OCI-LY3 (cell line): Measurements from ENCODE around the gene ERGIC3.

Source experiments
- H2AFZ ChIP-seq: fragments of 200-600, 300-600 bp; shearing (Covaris generic); 2 replicates; pipeline ENCODE4 v1.6.0; 2014; ENCODE audit warnings: antibody characterized with exemption, low read depth, low read length
- H3K27ac ChIP-seq: fragments of 200-600, 300-600 bp; sonication (generic); 2 replicates; pipeline ENCODE4 v1.5.1; 2014; ENCODE audit warnings: mild to moderate bottlenecking, low read length, moderate library complexity, mixed read lengths
- H3K27me3 ChIP-seq: fragments of 200-600, 300-600 bp; sonication (generic); 2 replicates; pipeline ENCODE4 v1.6.1; 2014; ENCODE audit warnings: low read depth, low read length, mixed read lengths
- H3K36me3 ChIP-seq: fragments of 200-600, 300-600 bp; sonication (generic); replicated peaks from 2 replicates; pipeline ENCODE3; 2014; ENCODE audit warnings: low read depth, low read length, mixed read lengths
- H3K4me1 ChIP-seq: fragments of 300-600, 200-600 bp; sonication (generic); 2 replicates; pipeline ENCODE4 v1.6.1; 2014; ENCODE audit warnings: low read length, mixed read lengths
- H3K4me2 ChIP-seq: fragments of 200-600, 300-600 bp; sonication (generic); 2 replicates; pipeline ENCODE4 v1.6.1; 2014; ENCODE audit warnings: low read length, mixed read lengths
- H3K4me3 ChIP-seq: fragments of 300-600, 200-600 bp; sonication (generic); 2 replicates; pipeline ENCODE4 v1.5.1; 2014; ENCODE audit warnings: antibody characterized with exemption, mild to moderate bottlenecking, low read length, moderate library complexity
- H3K79me2 ChIP-seq: fragments of 300-600, 200-600 bp; shearing (Covaris generic); 2 replicates; pipeline ENCODE4 v1.6.1; 2014; ENCODE audit warnings: mild to moderate bottlenecking, low read length, mixed read lengths
- H3K9ac ChIP-seq: fragments of 300-600, 200-600 bp; shearing (Covaris generic); 2 replicates; pipeline ENCODE4 v1.6.0; 2014; ENCODE audit warnings: mild to moderate bottlenecking, low read length, moderate library complexity
- H3K9me3 ChIP-seq: fragments of 200-600, 300-600 bp; shearing (Covaris generic); 2 replicates; pipeline ENCODE4 v1.6.1; 2014; ENCODE audit warnings: low read length, mixed read lengths; ENCODE audit not compliant: insufficient read depth
- H4K20me1 ChIP-seq: fragments of 200-600, 300-600 bp; sonication (generic); 2 replicates; pipeline ENCODE4 v1.6.1; 2016; ENCODE audit warnings: low read length, mixed read lengths; ENCODE audit not compliant: insufficient read depth
- CTCF ChIP-seq: fragments of 200-600, 300-600 bp; sonication (generic); IDR thresholded peaks from 2 replicates; pipeline ENCODE4 v1.5.1; 2014; ENCODE audit warnings: antibody characterized with exemption, low read length, low read depth
- EZH2phosphoT487 ChIP-seq: fragments of 200-600 bp; shearing (Covaris generic); IDR thresholded peaks from 2 replicates; pipeline ENCODE4 v1.6.1; 2018; ENCODE audit warnings: antibody characterized with exemption, mixed run types, low read depth

The ERGIC3 gene

GRCh38 chr20:35564905-35565304, 23.0 kb downstream of the ERGIC3 start:
- Histone ChIP-seq H3K4me3 (no peak overlapping the region), H3K36me3 (no peaks in the 10 kb centered on the region), H3K4me1 (no peaks in the 10 kb centered on the region), H3K4me2 (no peak overlapping the region), H3K79me2 (no peaks in the 10 kb centered on the region), H3K27me3 (peaks cover 11% of the 10 kb centered on the region), H4K20me1 (no peaks in the 10 kb centered on the region), H2AFZ (no peak overlapping the region), H3K27ac (no peak overlapping the region), H3K9me3 (no peaks in the 10 kb centered on the region), H3K9ac (no peak overlapping the region)
- TF ChIP-seq CTCF (no peak), EZH2phosphoT487 (no peak)

GRCh38 chr20:35568645-35569044, 26.8 kb downstream of the ERGIC3 start:
- no peak overlapping the region for H2AFZ ChIP-seq
- no peaks in the 10 kb centered on the region for H4K20me1 ChIP-seq
- no peak for TF ChIP-seq EZH2phosphoT487
- TF ChIP-seq CTCF, result peak; percentile 44
- no peak overlapping the region for H3K9ac ChIP-seq
- H3K4me3 ChIP-seq, result no peak overlapping the region
- no peak overlapping the region for H3K4me2 ChIP-seq
- H3K4me1 ChIP-seq, result no peaks in the 10 kb centered on the region
- no peaks in the 10 kb centered on the region for H3K79me2 ChIP-seq
- H3K27ac ChIP-seq, result no peak overlapping the region
- H3K36me3 ChIP-seq, result no peaks in the 10 kb centered on the region
- H3K9me3 ChIP-seq, result no peaks in the 10 kb centered on the region
- peaks cover 11% of the 10 kb centered on the region for H3K27me3 ChIP-seq

- TF ChIP-seq CTCF (no peak), EZH2phosphoT487 (no peak)
Observed at GRCh38 chr20:35571555-35571954, 29.7 kb downstream of the ERGIC3 start.

GRCh38 chr20:35572838-35573237, 31.0 kb downstream of the ERGIC3 start:
- Histone ChIP-seq H3K79me2 (no peaks in the 10 kb centered on the region), H3K4me2 (no peak overlapping the region), H3K27me3 (0 out of 2 replicates have a peak, but pooled peaks cover 7% of the 10 kb centered on the region), H4K20me1 (no peaks in the 10 kb centered on the region), H3K36me3 (no peaks in the 10 kb centered on the region), H2AFZ (no peak overlapping the region), H3K9ac (no peak overlapping the region), H3K27ac (no peak overlapping the region), H3K9me3 (no peaks in the 10 kb centered on the region), H3K4me1 (no peaks in the 10 kb centered on the region), H3K4me3 (no peak overlapping the region)
- no peak for TF ChIP-seq EZH2phosphoT487
- no peak for TF ChIP-seq CTCF

More at GRCh38 chr20:35571555-35571954, 29.7 kb downstream of the ERGIC3 start:
- H3K79me2 ChIP-seq, result no peaks in the 10 kb centered on the region
- H3K4me3 ChIP-seq, result no peak overlapping the region
- no peak overlapping the region for H3K27ac ChIP-seq
- H3K36me3 ChIP-seq, result no peaks in the 10 kb centered on the region
- H3K9ac ChIP-seq, result no peak overlapping the region
- H2AFZ ChIP-seq, result no peak overlapping the region
- H3K9me3 ChIP-seq, result no peaks in the 10 kb centered on the region
- H3K4me1 ChIP-seq, result no peaks in the 10 kb centered on the region
- peaks cover 10% of the 10 kb centered on the region for H3K27me3 ChIP-seq
- H4K20me1 ChIP-seq, result no peaks in the 10 kb centered on the region
- no peak overlapping the region for H3K4me2 ChIP-seq
